NCI-H1436 treated with DMSO at 0.1 percent for 48 hours (cell line): ENCODE measurements around the gene CARD6.
"Not testable (repeated sequence)": the region's sequence is repeated elsewhere in the genome, so short reads cannot be mapped to it uniquely, and the experiment has no call there.

Experiments used
- DNase-seq: peaks from one replicate; lab custom pipeline; 2025; lab: John Stamatoyannopoulos, UW

CARD6 gene

DNA sequence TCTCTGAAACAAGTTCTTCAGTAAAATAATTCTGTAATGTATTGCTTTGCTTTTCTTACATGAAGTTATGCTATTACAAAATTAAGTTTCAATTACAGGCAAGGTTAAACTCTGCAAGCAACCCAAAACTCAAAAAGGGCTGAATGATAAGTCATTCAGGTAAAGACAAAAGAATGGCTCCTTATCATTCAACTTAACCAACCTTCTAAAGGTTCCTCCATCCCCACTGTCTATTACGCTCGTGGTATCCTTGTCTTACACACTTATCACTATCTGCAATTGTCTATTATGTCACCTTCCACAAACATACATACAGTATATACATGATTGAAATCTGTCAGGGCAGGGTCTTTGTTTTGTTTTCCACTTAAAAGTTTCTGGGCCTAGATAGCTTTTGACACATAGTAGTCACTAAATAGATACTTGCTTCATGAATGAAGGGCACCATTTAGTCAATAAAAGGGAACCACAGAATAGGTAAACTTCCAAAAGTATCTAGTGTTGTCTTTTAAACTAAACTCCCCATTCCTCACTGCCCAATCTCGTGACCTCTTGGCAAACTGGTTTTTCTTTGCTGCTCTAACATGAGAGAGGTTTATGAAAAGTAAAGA, 13.0 kb upstream of the CARD6 start:
- no peak for DNase-seq

DNA sequence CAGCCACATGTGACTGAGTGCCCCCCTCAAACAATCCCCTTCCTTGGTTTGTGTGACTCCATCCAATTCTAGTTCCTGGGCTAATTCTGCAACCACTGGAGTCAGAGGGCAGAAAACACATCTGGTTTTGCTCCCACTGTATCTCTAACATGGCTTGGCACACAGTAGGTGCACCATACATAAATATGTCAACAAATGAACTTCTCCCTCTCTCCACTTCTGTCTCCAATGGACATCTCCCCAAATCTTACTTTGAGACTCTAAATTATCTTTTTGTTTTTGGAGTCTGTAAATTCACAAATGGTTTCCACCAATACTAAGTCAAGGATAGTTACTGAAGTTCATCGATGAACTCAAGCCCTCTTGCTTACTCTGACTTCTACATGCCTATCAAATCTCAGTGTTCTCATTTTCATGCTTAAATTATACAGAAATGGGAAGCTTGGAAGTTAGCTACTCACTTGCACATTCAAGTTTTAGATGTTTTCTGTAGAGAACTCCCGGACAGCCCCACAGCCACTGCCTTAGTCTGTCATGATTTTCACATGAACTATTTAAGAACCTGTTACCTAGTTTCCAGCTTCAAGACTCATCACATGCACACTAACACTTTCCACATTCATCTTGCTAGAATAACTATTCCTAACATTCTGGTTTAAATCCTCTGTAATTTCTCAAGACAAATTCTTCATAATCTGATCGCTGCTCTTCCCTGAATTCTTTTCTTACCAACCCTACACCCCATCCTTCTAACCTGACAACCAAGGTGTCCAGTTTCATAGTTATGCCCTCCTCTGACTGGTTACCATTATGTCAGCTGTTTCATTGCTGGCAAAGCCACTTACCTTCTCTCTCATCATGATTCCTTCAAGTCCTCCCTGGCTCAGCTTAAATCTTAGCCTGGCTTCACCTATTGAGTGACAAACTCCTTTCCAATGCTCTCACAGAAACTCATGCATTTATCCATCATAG, 12.2 kb upstream of the CARD6 start:
- DNase-seq: no peak

DNA sequence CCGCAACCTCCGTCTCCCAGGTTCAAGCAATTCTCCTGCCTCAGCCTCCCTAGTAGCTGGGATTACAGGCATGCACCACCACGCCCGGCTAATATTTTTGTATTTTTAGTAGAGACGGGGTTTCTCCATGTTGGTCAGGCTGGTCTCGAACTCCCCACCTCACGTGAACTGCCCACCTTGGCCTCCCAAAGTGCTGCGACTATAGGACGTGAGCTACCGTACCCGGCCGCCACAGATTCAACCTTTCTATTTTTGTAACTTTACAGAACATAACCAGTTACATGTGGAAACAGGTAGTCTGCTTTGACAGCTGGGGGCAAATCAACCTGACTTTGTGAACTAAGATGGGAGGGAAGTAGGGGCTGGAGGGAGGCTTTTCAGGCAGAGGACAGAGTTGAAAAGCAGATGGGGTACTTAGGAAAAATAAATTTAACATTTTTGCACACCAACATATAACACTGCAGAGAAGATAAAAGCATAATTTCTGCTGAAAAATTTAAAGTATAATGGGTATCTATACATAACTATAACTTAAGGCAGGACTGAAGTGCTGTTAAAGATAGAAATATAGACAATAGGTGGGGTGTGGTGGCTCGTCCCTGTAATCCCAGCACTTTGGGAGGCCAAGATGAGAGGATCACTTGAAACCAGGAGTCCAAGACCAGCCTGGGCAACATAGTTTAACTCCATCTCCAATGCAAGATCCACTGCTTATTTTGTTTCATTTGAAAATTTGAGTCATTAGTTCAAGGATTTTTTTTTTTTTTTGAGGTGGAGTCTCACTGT, 11.2 kb upstream of the CARD6 start:
- no peak for DNase-seq

- DNase-seq: no peak
Observed at GRCh38 chr5:40831346-40832210, 9.6 kb upstream of the CARD6 start.

DNA sequence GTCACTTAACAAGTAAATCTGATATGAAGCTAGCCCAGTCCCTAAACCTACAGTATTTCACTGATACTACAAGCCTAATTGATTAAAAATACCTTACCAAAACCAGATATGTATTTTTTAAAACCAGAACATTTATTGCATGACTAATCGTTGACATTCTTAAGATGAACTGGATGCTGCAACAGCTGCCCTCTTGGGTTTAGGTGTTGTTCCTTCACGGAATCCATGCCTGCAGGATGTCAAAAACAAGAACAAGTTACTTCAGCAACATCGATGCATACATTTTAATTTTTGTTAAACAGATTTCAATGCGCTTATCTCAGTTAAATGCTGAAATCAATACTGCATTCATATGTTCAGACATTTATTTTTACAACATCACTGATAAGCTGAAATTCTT, 8.8 kb upstream of the CARD6 start:
- DNase-seq: no peak

- DNase-seq: no peak
Observed at GRCh38 chr5:40833712-40834229, 7.4 kb upstream of the CARD6 start.

- no peak for DNase-seq
Observed at GRCh38 chr5:40834391-40834848, 6.7 kb upstream of the CARD6 start.

GRCh38 chr5:40834849-40835787, 6.0 kb upstream of the CARD6 start, which contains the start of gene RPL37:
RPL37 (minus strand) TSS chr5:40835222; CDS start chr5:40835185, 37 bp downstream.
- DNase-seq: peak; percentile 78

DNA sequence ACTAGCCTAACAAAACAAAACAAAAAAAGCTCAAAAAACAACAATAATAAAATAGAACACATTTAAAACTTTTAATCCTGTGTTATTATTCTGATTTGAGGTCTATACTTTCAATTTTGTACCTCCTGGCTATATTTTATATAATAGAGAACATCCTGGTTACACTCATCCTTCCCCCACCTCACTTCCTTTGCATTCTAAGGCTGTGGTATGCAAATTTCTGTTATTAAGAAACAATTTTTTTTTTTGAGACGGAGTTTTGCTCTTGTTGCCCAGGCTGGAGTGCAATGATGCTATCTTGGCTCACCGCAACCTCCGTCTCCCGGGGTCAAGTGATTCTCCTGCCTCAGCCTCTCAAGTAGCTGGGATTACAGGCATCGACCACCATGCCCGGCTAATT, 3.1 kb upstream of the CARD6 start:
- no peak for DNase-seq

GRCh38 chr5:40842351-40842750, 1.2 kb downstream of the CARD6 start:
- no peak for DNase-seq

DNA sequence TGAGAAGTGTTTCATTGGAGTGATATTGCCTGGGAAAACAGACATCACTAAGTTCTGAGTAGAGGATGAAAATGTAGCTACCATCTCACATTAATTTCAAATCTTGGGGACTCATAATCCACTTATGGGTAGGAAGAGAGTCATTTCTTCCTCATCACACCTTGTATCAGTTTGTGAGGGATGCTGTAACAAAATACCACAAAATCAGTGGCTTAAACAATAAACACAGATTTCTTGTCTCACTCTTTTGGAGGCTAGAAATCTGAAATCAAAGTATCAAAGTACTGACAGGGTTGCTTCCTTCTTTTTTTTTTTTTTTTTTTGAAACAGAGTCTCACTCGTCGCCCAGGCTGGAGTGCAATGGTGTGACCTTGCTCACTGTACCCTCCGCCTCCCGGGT, 3.4 kb downstream of the CARD6 start:
- DNase-seq: no peak

- DNase-seq: no peak
Observed at GRCh38 chr5:40846371-40846770, 5.2 kb downstream of the CARD6 start.

GRCh38 chr5:40847525-40847924, 6.4 kb downstream of the CARD6 start:
- no peak for DNase-seq

DNA sequence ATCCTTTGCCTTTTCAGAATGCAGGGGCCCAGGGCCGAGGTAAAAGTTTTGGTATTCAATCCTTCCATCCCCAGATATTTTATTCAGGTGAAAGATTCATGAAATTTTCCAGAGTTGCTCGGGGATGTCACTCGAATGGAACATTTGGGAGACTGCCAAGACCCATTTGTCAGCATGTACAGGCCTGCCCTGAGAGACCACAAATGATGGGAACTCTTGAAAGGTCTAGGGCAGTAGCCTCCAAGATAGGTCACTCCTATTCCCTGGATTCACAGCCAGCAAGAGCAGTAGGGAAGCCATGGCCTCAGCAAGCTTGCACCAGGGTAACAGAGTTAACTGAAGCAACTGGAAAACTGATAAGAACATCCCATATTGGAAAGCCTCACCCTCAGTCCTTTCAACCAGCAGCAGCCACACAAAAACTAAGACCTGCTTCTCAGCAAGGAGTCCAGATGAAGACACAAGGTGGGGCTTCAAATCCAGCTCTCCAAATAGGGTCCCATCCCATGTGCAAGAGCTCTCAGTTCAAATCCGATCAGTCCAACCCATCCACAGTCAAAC, 12.5 kb downstream of the CARD6 start:
- DNase-seq: no peak

DNA sequence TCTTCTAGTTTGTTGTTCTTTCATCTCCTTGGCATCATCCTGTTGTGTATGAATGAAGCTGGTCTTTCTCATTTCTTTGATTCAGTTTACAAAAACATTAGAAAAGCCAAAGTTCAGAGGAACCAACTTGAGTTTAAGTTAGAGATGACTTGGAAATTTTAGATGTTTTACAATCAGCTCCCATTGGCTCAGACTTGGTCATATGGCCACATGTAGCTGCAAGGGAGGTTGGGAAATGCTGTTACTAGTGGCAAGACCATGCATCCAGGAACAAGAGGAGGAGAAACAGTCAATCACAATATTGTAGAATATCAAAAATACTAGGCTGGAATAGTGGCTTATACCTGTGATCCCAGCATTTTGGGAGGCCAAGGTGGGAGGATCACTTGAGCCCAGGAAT, 19.5 kb downstream of the CARD6 start:
- DNase-seq: no peak

GRCh38 chr5:40865004-40865403, 23.8 kb downstream of the CARD6 start:
- DNase-seq: not testable (repeated sequence)

DNA sequence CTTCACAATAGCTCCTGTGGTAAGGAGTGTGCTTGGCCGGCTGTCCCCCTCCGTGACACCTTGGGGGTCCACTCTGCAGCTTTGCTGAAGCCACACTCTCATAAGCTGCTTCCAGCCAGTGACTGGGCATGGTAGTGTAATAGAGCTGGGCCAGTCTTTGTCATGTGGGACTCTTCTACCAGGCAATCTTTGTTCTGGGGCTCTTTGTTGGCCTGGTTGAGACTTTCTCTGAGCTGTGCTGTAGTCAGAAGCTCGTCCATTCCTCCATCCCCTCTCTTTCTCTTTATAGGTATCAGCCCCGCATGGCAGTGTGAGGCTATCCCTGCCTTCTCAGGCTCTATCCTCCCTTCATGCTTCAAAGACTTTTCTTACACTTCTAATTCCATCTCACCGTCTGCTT, 25.7 kb downstream of the CARD6 start:
- no peak for DNase-seq

GRCh38 chr5:40869384-40869783, 28.2 kb downstream of the CARD6 start:
- no peak for DNase-seq

DNA sequence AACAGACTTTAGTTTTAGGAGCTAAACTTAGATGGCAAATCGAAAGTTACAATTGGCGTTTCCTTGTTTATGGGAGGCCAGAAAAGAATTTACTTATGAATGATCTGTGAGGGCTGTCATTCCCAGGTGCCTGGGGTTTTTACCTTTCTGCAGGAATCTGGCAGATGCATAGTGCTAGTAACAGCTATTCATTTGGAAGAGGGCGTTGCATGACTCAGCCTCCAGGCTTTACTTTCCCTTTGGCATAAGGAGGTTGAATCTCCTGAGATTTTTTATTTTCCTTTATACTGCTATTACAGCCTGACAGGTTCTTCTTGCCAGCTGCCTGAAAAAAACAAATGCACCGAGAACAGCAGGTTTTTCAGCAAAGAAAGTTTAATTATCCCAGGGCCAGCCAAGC, 30.0 kb downstream of the CARD6 start:
- DNase-seq: no peak

- not testable (repeated sequence) for DNase-seq
Observed at GRCh38 chr5:40872253-40872652, 31.1 kb downstream of the CARD6 start.
